GM12875 (cell line): ENCODE measurements around the gene OTC.

ENCODE experiments used
- H3K4me3 ChIP-seq: one replicate; pipeline ENCODE4 v1.5.1; 2011; ENCODE audit warnings: low read depth, low read length, control low read depth
- CTCF ChIP-seq: IDR thresholded peaks from 2 replicates; pipeline ENCODE4 v1.5.1; 2011; ENCODE audit warnings: low read depth, mild to moderate bottlenecking, control low read depth, inconsistent platforms, low read length, moderate library complexity, borderline replicate concordance; ENCODE audit not compliant: insufficient read depth

The OTC gene

GRCh38 chrX:38403834-38404233 lies 51.4 kb downstream of the OTC start:
- no peak overlapping the region for H3K4me3 ChIP-seq
- TF ChIP-seq CTCF = no peak

GRCh38 chrX:38407126-38407525 lies 54.7 kb downstream of the OTC start:
- H3K4me3 ChIP-seq = no peak overlapping the region
- no peak for TF ChIP-seq CTCF

GRCh38 chrX:38409289-38409688 lies 56.9 kb downstream of the OTC start:
- no peak overlapping the region for H3K4me3 ChIP-seq
- no peak for TF ChIP-seq CTCF

GRCh38 chrX:38426785-38427184 lies 74.4 kb downstream of the OTC start:
- no peak for TF ChIP-seq CTCF
- H3K4me3 ChIP-seq = no peak overlapping the region

GRCh38 chrX:38431525-38431924 lies 79.1 kb downstream of the OTC start:
- no peak overlapping the region for H3K4me3 ChIP-seq
- no peak for TF ChIP-seq CTCF

GRCh38 chrX:38435130-38435529 lies 82.7 kb downstream of the OTC start:
- TF ChIP-seq CTCF = no peak
- no peak overlapping the region for H3K4me3 ChIP-seq

- H3K4me3 ChIP-seq = no peak overlapping the region
- TF ChIP-seq CTCF = no peak
Observed at GRCh38 chrX:38437093-38437492, 84.7 kb downstream of the OTC start.
